Glomerular endothelial cell (primary cell): ENCODE data around the gene CTNNA1. TPM values are rescaled to one million over a fixed set of nuclear protein-coding genes. Genes with fewer than 3 reads are reported as not detected.

Experiments used
- DNase-seq: peaks from one replicate; pipeline ENCODE4 v3.0.0-alpha.2; 2011; ENCODE audit warnings: low read depth, low spot score; ENCODE audit errors: extremely low read depth
- total RNA-seq: library from RNA; depleted of rRNA; stranded (reverse); fragments of >200 nt; gene quantifications from 2 replicates; pipeline ENCODE4 v1.2.3, GENCODE V29; 2015

The CTNNA1 gene
- total RNA-seq, 1 donor from 2014 or later = 444 TPM

DNA sequence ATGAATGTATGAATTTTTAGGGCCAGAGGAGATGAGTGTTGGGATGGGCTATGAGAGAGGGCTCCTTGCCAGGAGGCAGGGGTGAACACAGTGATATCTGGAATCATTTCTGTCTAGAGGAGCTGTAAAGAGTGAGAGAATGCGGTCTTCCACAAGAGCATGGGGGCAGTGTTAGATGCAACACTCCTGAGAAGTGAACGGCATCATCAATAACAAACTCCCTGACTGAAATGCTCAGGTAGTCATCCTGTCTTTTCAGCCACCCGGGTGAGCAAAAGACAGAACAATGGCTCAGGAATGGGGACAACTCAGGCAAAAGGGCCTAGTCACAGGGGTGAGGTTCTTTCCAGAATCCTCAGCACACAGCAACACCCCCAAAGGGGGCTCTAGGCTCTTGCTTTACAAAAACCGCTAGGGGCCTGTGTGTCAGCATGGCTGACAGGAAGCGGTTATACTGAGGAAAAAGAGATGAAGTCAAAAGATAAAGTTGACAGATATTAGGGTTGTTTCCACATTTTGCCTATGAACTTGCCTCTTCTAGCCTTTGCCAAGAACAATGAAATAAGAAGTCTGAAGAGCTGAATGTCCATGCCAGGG, 226.6 kb downstream of the CTNNA1 start:
- DNase-seq = no peak

DNA sequence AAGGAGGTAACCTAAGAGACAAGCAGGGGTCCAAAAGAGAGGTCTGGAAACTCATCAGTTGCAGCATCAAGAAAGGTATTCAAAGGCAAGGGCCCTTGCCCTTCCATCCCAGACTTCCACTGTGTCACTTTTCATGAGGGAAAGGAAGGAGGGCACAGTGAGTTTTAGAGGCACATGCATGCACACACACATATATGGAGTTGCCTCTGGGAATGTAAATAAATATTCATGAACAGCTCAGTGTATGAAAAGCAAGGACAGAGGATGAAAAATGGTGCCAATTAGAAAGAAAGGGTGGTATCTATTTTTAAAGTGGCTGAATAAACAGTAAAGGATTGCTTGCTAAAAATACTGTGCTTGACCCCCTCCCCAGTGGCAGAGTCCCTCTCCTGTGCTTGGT, 227.2 kb downstream of the CTNNA1 start:
- no peak for DNase-seq

DNA sequence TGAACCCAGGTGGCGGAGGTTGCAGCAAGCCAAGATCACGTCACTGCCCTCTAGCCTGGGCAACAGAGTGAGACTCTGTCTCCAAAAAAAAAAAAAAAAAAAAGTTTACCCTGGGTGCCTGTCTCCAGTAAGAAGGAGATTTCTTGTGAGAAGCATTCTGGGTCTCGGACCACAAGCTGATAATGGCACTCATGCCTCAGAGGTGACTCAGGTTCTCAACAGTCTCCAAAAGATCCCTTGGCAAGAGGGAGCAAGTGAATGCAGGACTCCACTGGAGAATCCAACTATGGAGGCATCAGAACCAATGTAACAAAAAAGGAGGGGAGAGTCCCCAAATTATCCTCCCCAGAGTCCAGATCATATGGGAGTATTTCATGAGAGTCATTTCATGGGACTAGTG, 227.9 kb downstream of the CTNNA1 start:
- no peak for DNase-seq

DNA sequence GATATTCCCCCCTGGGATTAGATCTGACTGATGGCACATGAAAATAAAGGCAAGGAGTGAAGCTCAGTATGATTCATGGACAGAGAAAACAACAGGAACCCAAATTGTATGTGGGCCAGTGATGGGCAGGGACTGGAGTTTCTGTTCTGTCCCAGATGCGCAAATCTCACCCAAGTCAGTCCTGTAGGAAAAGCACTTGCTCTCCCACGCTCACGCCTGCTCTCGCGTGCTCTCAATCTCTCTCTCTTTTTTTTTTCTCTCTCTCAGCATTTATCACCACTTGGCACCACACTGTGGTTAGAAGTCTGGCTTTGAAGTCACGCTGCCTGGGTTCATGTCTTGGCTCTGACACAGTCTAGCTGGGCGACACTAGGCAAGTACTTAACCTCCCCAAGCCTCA, 228.4 kb downstream of the CTNNA1 start:
- no peak for DNase-seq

DNA sequence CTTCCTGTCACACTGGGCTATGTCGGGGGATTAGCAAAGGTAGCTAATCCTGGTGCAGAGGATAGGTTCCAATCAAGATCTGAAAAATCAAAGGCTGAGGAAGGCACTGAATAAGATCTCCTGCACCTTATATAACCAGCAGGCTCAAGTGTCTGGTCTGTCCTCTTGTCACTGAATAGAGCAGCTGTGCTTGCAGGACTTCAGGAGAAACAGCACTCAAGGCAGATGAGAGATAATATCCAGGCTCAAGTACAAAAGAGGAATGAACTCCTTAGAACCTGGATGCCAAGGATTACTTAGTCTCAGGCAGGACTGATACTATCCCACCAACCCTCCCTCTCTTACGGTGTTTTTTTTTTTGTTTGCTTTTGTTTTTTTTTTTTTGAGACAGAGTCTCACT, 230.8 kb downstream of the CTNNA1 start:
- DNase-seq = no peak

Other genes starting within 250 kb of the CTNNA1 start
- gene ETF1, start 210.2 kb upstream of the CTNNA1 start, total RNA-seq = 77.2 and 81.9 TPM in 2 replicates
- gene HSPA9, start 178.0 kb upstream of the CTNNA1 start, total RNA-seq = 197 and 203 TPM in 2 replicates
- gene LRRTM2, start 121.9 kb downstream of the CTNNA1 start, total RNA-seq = 0.06 TPM in 1 of 2 replicates, not detected in the other